GM23338 (cell line): Measurements from ENCODE around the gene TNFSF10. TPM values are rescaled to one million over a fixed set of nuclear protein-coding genes. Genes with fewer than 3 reads are reported as not detected.

Experiments used
- ATAC-seq: fragments of 200-7000 bp; cut with Tn5 transposase; 3 replicates; pipeline ENCODE4 v1.9.1; 2020
- DNase-seq: peaks from one replicate; pipeline ENCODE4 v3.0.0-alpha.2; 2015; ENCODE audit warnings: low spot score
- H2AFZ ChIP-seq: fragments of 200-600 bp; sonication (generic); 2 replicates; pipeline ENCODE4 v1.8.0; 2016; ENCODE audit warnings: antibody characterized with exemption, mild to moderate bottlenecking, moderate library complexity
- H3F3A ChIP-seq: fragments of 200-600 bp; sonication (generic); replicated peaks from 2 replicates; pipeline ENCODE4 v1.8.0; 2017; ENCODE audit warnings: antibody characterized with exemption, mixed run types, low read depth
- H3K27ac ChIP-seq: fragments of 200-600 bp; sonication (generic); 2 replicates; pipeline ENCODE4 v1.6.1; 2016; ENCODE audit warnings: low read depth
- H3K27me3 ChIP-seq: fragments of 200-600 bp; sonication (generic); 2 replicates; pipeline ENCODE4 v1.8.0; 2016; ENCODE audit warnings: mild to moderate bottlenecking, mixed run types, moderate library complexity; ENCODE audit not compliant: insufficient read depth
- H3K36me3 ChIP-seq: fragments of 200-600 bp; sonication (generic); 2 replicates; pipeline ENCODE4 v1.8.0; 2016; ENCODE audit warnings: mild to moderate bottlenecking; ENCODE audit not compliant: insufficient read depth
- H3K4me1 ChIP-seq: fragments of 200-600 bp; sonication (generic); 2 replicates; pipeline ENCODE4 v1.8.0; 2016; ENCODE audit warnings: mild to moderate bottlenecking, moderate library complexity; ENCODE audit not compliant: insufficient read depth
- H3K4me2 ChIP-seq: fragments of 200-600 bp; sonication (generic); 2 replicates; pipeline ENCODE4 v1.7.1; 2017; ENCODE audit warnings: mixed run types
- H3K4me3 ChIP-seq: fragments of 200-600 bp; sonication (generic); 2 replicates; pipeline ENCODE4 v1.6.1; 2016; ENCODE audit warnings: mixed run types
- H3K79me2 ChIP-seq: fragments of 200-600 bp; sonication (generic); replicated peaks from 2 replicates; pipeline ENCODE4 v1.8.0; 2017; ENCODE audit warnings: mild to moderate bottlenecking; ENCODE audit not compliant: insufficient read depth
- H3K9me2 ChIP-seq: fragments of 200-600 bp; sonication (generic); 2 replicates; pipeline ENCODE4 v1.8.0; 2017; ENCODE audit not compliant: insufficient read depth
- H4K20me1 ChIP-seq: fragments of 200-600 bp; sonication (generic); replicated peaks from 2 replicates; pipeline ENCODE4 v1.8.0; 2017; ENCODE audit warnings: mild to moderate bottlenecking; ENCODE audit not compliant: insufficient read depth
- H3K27ac Mint-ChIP-seq: 2 replicates; pipeline ENCODE4 v1.8.0; 2020; ENCODE audit warnings: inconsistent platforms, mild to moderate bottlenecking, moderate library complexity, mixed read lengths
- H3K27me3 Mint-ChIP-seq: 3 replicates; pipeline ENCODE4 v1.8.0; 2022; ENCODE audit warnings: low read depth, mild to moderate bottlenecking, moderate library complexity, mixed read lengths, inconsistent platforms; ENCODE audit not compliant: insufficient read depth, poor library complexity
- H3K36me3 Mint-ChIP-seq: 3 replicates; pipeline ENCODE4 v1.8.0; 2021; ENCODE audit warnings: low read depth, mild to moderate bottlenecking, inconsistent platforms, moderate library complexity, mixed read lengths
- H3K4me1 Mint-ChIP-seq: 3 replicates; pipeline ENCODE4 v1.8.0; 2020; ENCODE audit warnings: mild to moderate bottlenecking, inconsistent platforms, mixed read lengths
- H3K4me3 Mint-ChIP-seq: 3 replicates; pipeline ENCODE4 v1.8.0; 2021; ENCODE audit warnings: moderate library complexity, mild to moderate bottlenecking, inconsistent platforms, mixed read lengths
- H3K9me3 Mint-ChIP-seq: 3 replicates; pipeline ENCODE4 v1.8.0; 2020; ENCODE audit warnings: moderate library complexity, mild to moderate bottlenecking, inconsistent platforms, mixed read lengths
- CREB1 ChIP-seq: fragments of 250-450 bp; sonication (Bioruptor Pico); IDR thresholded peaks from 2 replicates; pipeline ENCODE4 v1.5.0; 2020; ENCODE audit warnings: low read depth, mild to moderate bottlenecking, moderate library complexity
- CTCF ChIP-seq, 2 experiments: fragments of 200-600 bp in 1 of 2; sonication (generic) in 1 of 2; conservative IDR thresholded peaks; 2 replicates each; pipeline versions ENCODE4 v1.5.1 to v1.6.1; 2016 to 2017; ENCODE audit warnings: antibody characterized with exemption in 2 of 2, low read depth in 2 of 2, mild to moderate bottlenecking in 2 of 2, moderate library complexity in 1 of 2
- EZH2 ChIP-seq: fragments of 200-600 bp; sonication (generic); IDR thresholded peaks from one replicate; pipeline ENCODE4 v1.8.0; 2017; ENCODE audit warnings: antibody characterized with exemption, mild to moderate bottlenecking, low read depth; ENCODE audit not compliant: unreplicated experiment
- EZH2phosphoT487 ChIP-seq: fragments of 200-600 bp; sonication (generic); IDR thresholded peaks from one replicate; pipeline ENCODE4 v1.8.1; 2018; ENCODE audit warnings: antibody characterized with exemption; ENCODE audit not compliant: unreplicated experiment
- JUNB ChIP-seq: IDR thresholded peaks from one replicate; pipeline ENCODE4 v1.6.1; 2016; ENCODE audit warnings: antibody characterized with exemption; ENCODE audit not compliant: unreplicated experiment
- NANOG ChIP-seq: IDR thresholded peaks from 2 replicates; pipeline ENCODE4 v1.6.1; 2016; ENCODE audit warnings: antibody characterized with exemption, borderline replicate concordance
- POLR2AphosphoS5 ChIP-seq: IDR thresholded peaks from 2 replicates; pipeline ENCODE4 v1.6.1; 2016; ENCODE audit warnings: antibody characterized with exemption, low read depth
- STAT1 ChIP-seq: IDR thresholded peaks from one replicate; pipeline ENCODE4 v1.6.1; 2016; ENCODE audit warnings: antibody characterized with exemption; ENCODE audit not compliant: unreplicated experiment
- ZNF114 ChIP-seq: fragments of 250-450 bp; sonication (Bioruptor Pico); IDR thresholded peaks from 2 replicates; pipeline ENCODE4 v1.5.0; 2020; ENCODE audit warnings: mild to moderate bottlenecking, moderate library complexity
- ZNF331 ChIP-seq: fragments of 250-450 bp; sonication (Bioruptor Pico); IDR thresholded peaks from 2 replicates; pipeline ENCODE4 v1.5.0; 2020; ENCODE audit warnings: low read depth, mild to moderate bottlenecking, moderate library complexity
- polyA plus RNA-seq: library from polyadenylated mRNA; unstranded; fragments of >200 nt; fragmentation: Nextera tagmentation; extraction: Ambion mirVana; gene quantifications from 2 replicates; pipeline ENCODE4 v1.2.1, GENCODE V29; 2016
- total RNA-seq: library from RNA; depleted of rRNA; stranded (reverse); fragments of >200 nt; shearing (Covaris generic); gene quantifications from 2 replicates; pipeline ENCODE4 v1.2.3, GENCODE V29; 2014
- TF ChIP-seq, protein P1 (sequence below): IDR thresholded peaks from one replicate; pipeline ENCODE4 v1.6.1; 2018; ENCODE audit warnings: antibody characterized with exemption; ENCODE audit not compliant: unreplicated experiment
- TF ChIP-seq, protein P2 (sequence below): IDR thresholded peaks from 2 replicates; pipeline ENCODE4 v1.6.1; 2016; ENCODE audit warnings: antibody characterized with exemption
- TF ChIP-seq, protein P3 (sequence below): fragments of 250-450 bp; sonication (Bioruptor Pico); IDR thresholded peaks from 2 replicates; pipeline ENCODE4 v1.5.0; 2020; ENCODE audit warnings: mild to moderate bottlenecking, moderate library complexity

TNFSF10 gene
- total and polyA plus RNA-seq, 2 experiments from 2014 or later: 0.27 TPM; not detected in 1

DNA sequence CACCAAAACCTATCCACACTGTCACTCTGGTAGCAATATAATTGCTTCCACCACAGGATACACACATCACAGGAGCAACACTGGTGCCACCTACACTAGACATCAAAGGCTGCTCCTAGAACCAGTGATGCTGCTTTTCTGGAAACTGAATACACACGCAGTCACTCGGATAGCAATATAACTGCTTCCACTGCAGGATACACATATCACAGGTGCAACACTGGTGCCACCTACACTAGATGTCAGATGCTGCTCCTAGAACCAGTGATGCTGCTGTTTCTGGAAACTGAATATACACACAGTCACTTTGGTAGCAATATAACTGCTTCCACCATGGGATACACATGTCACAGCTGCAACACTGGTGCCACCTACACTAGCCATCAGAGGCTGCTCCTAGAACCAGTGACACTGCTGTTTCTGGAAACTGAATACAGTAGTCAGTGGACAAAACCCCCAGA, 6.9 kb upstream of the TNFSF10 start:
- no peak overlapping the region for H2AFZ ChIP-seq
- no peak overlapping the region for H3K4me3 ChIP-seq
- DNase-seq: no peak
- Mint-ChIP-seq H3K9me3 (no peaks in the 10 kb centered on the region), H3K27ac (no peak overlapping the region), H3K4me1 (no peaks in the 10 kb centered on the region), H3K4me3 (no peak overlapping the region), H3K27me3 (peaks cover 2% of the 10 kb centered on the region), H3K36me3 (no peaks in the 10 kb centered on the region)
- no peak overlapping the region for H3K27ac ChIP-seq
- H3K4me1 ChIP-seq: no peaks in the 10 kb centered on the region
- TF ChIP-seq POLR2AphosphoS5: no peak
- TF ChIP-seq EZH2: no peak
- no peak for TF ChIP-seq ZNF331 (CRISPR knock-in tag)
- TF ChIP-seq, protein P1, sequence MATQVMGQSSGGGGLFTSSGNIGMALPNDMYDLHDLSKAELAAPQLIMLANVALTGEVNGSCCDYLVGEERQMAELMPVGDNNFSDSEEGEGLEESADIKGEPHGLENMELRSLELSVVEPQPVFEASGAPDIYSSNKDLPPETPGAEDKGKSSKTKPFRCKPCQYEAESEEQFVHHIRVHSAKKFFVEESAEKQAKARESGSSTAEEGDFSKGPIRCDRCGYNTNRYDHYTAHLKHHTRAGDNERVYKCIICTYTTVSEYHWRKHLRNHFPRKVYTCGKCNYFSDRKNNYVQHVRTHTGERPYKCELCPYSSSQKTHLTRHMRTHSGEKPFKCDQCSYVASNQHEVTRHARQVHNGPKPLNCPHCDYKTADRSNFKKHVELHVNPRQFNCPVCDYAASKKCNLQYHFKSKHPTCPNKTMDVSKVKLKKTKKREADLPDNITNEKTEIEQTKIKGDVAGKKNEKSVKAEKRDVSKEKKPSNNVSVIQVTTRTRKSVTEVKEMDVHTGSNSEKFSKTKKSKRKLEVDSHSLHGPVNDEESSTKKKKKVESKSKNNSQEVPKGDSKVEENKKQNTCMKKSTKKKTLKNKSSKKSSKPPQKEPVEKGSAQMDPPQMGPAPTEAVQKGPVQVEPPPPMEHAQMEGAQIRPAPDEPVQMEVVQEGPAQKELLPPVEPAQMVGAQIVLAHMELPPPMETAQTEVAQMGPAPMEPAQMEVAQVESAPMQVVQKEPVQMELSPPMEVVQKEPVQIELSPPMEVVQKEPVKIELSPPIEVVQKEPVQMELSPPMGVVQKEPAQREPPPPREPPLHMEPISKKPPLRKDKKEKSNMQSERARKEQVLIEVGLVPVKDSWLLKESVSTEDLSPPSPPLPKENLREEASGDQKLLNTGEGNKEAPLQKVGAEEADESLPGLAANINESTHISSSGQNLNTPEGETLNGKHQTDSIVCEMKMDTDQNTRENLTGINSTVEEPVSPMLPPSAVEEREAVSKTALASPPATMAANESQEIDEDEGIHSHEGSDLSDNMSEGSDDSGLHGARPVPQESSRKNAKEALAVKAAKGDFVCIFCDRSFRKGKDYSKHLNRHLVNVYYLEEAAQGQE: no peak
- TF ChIP-seq NANOG: no peak
- TF ChIP-seq, protein P2, sequence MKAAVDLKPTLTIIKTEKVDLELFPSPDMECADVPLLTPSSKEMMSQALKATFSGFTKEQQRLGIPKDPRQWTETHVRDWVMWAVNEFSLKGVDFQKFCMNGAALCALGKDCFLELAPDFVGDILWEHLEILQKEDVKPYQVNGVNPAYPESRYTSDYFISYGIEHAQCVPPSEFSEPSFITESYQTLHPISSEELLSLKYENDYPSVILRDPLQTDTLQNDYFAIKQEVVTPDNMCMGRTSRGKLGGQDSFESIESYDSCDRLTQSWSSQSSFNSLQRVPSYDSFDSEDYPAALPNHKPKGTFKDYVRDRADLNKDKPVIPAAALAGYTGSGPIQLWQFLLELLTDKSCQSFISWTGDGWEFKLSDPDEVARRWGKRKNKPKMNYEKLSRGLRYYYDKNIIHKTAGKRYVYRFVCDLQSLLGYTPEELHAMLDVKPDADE: no peak
- TF ChIP-seq ZNF114 (CRISPR knock-in tag): no peak
- TF ChIP-seq STAT1: no peak
- TF ChIP-seq CREB1 (CRISPR knock-in tag): no peak
- TF ChIP-seq JUNB: no peak
- TF ChIP-seq, protein P3, sequence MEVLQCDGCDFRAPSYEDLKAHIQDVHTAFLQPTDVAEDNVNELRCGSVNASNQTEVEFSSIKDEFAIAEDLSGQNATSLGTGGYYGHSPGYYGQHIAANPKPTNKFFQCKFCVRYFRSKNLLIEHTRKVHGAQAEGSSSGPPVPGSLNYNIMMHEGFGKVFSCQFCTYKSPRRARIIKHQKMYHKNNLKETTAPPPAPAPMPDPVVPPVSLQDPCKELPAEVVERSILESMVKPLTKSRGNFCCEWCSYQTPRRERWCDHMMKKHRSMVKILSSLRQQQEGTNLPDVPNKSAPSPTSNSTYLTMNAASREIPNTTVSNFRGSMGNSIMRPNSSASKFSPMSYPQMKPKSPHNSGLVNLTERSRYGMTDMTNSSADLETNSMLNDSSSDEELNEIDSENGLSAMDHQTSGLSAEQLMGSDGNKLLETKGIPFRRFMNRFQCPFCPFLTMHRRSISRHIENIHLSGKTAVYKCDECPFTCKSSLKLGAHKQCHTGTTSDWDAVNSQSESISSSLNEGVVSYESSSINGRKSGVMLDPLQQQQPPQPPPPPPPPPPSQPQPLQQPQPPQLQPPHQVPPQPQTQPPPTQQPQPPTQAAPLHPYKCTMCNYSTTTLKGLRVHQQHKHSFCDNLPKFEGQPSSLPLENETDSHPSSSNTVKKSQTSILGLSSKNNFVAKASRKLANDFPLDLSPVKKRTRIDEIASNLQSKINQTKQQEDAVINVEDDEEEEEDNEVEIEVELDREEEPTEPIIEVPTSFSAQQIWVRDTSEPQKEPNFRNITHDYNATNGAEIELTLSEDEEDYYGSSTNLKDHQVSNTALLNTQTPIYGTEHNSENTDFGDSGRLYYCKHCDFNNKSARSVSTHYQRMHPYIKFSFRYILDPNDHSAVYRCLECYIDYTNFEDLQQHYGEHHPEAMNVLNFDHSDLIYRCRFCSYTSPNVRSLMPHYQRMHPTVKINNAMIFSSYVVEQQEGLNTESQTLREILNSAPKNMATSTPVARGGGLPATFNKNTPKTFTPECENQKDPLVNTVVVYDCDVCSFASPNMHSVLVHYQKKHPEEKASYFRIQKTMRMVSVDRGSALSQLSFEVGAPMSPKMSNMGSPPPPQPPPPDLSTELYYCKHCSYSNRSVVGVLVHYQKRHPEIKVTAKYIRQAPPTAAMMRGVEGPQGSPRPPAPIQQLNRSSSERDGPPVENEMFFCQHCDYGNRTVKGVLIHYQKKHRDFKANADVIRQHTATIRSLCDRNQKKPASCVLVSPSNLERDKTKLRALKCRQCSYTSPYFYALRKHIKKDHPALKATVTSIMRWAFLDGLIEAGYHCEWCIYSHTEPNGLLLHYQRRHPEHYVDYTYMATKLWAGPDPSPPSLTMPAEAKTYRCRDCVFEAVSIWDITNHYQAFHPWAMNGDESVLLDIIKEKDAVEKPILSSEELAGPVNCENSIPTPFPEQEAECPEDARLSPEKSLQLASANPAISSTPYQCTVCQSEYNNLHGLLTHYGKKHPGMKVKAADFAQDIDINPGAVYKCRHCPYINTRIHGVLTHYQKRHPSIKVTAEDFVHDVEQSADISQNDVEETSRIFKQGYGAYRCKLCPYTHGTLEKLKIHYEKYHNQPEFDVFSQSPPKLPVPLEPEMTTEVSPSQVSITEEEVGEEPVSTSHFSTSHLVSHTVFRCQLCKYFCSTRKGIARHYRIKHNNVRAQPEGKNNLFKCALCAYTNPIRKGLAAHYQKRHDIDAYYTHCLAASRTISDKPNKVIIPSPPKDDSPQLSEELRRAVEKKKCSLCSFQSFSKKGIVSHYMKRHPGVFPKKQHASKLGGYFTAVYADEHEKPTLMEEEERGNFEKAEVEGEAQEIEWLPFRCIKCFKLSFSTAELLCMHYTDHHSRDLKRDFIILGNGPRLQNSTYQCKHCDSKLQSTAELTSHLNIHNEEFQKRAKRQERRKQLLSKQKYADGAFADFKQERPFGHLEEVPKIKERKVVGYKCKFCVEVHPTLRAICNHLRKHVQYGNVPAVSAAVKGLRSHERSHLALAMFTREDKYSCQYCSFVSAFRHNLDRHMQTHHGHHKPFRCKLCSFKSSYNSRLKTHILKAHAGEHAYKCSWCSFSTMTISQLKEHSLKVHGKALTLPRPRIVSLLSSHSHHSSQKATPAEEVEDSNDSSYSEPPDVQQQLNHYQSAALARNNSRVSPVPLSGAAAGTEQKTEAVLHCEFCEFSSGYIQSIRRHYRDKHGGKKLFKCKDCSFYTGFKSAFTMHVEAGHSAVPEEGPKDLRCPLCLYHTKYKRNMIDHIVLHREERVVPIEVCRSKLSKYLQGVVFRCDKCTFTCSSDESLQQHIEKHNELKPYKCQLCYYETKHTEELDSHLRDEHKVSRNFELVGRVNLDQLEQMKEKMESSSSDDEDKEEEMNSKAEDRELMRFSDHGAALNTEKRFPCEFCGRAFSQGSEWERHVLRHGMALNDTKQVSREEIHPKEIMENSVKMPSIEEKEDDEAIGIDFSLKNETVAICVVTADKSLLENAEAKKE (CRISPR knock-in tag): no peak
- TF ChIP-seq EZH2phosphoT487: no peak
- no peak for TF ChIP-seq CTCF (conservative IDR thresholded peaks at IDR 0.05; ENCODE audit: low read depth in 2 of 2)
- no peaks in the 10 kb centered on the region for H3K9me2 ChIP-seq
- no peaks in the 10 kb centered on the region for H3K36me3 ChIP-seq
- H3K27me3 ChIP-seq: no peaks in the 10 kb centered on the region
- H4K20me1 ChIP-seq: no peaks in the 10 kb centered on the region
- no peaks in the 10 kb centered on the region for H3F3A ChIP-seq
- H3K79me2 ChIP-seq: no peaks in the 10 kb centered on the region
- no peak overlapping the region for H3K4me2 ChIP-seq
- ATAC-seq: no peak
